Measurements from ENCODE around the gene PHAF1.

Gene PHAF1

GRCh38 chr16:67187175-67187890 is 77.6 kb downstream of the PHAF1 start:
- TF ChIP-seq CTCF (IDR thresholded peaks at IDR 0.05; ENCODE audit: poor library complexity, severe bottlenecking), result no peak
- DNase-seq (ENCODE audit: low spot score) (no peak), ATAC-seq (ENCODE audit: low read depth) (no peak)
- H3K36me3 ChIP-seq (ENCODE audit: low read depth), result no peaks in the 10 kb centered on the region
- no peaks in the 10 kb centered on the region for H3K9me3 ChIP-seq (ENCODE audit: severe bottlenecking)
- no peaks in the 10 kb centered on the region for H3K27me3 ChIP-seq (ENCODE audit: insufficient read depth, poor library complexity, severe bottlenecking)
- no peak overlapping the region for H3K4me3 ChIP-seq (ENCODE audit: severe bottlenecking)
- H3K4me1 ChIP-seq (ENCODE audit: insufficient read depth, poor library complexity, severe bottlenecking), result peaks cover 8% of the 10 kb centered on the region
- no peak overlapping the region for H3K27ac ChIP-seq (ENCODE audit: poor library complexity, severe bottlenecking)

- Histone ChIP-seq H3K4me1 (ENCODE audit: insufficient read depth, poor library complexity, severe bottlenecking) (peaks cover 7% of the 10 kb centered on the region), H3K27me3 (ENCODE audit: insufficient read depth, poor library complexity, severe bottlenecking) (no peaks in the 10 kb centered on the region), H3K4me3 (ENCODE audit: severe bottlenecking) (no peak overlapping the region), H3K9me3 (ENCODE audit: severe bottlenecking) (no peaks in the 10 kb centered on the region), H3K36me3 (ENCODE audit: low read depth) (peaks cover 7% of the 10 kb centered on the region), H3K27ac (ENCODE audit: poor library complexity, severe bottlenecking) (no peak overlapping the region)
- no peak for DNase-seq (ENCODE audit: low spot score)
- no peak for ATAC-seq (ENCODE audit: low read depth)
- TF ChIP-seq CTCF (IDR thresholded peaks at IDR 0.05; ENCODE audit: poor library complexity, severe bottlenecking), result no peak
These were observed 78.6 kb downstream of the PHAF1 start for GRCh38 chr16:67188323-67188722.

GRCh38 chr16:67188798-67189197 is 79.1 kb downstream of the PHAF1 start:
- DNase-seq (ENCODE audit: low spot score), result no peak
- H3K9me3 ChIP-seq (ENCODE audit: severe bottlenecking), result no peaks in the 10 kb centered on the region
- H3K27me3 ChIP-seq (ENCODE audit: insufficient read depth, poor library complexity, severe bottlenecking), result no peaks in the 10 kb centered on the region
- no peak for TF ChIP-seq CTCF (IDR thresholded peaks at IDR 0.05; ENCODE audit: poor library complexity, severe bottlenecking)
- no peak for ATAC-seq (ENCODE audit: low read depth)
- no peak overlapping the region for H3K4me3 ChIP-seq (ENCODE audit: severe bottlenecking)
- peaks cover 11% of the 10 kb centered on the region for H3K36me3 ChIP-seq (ENCODE audit: low read depth)
- H3K4me1 ChIP-seq (ENCODE audit: insufficient read depth, poor library complexity, severe bottlenecking), result peaks cover 8% of the 10 kb centered on the region
- H3K27ac ChIP-seq (ENCODE audit: poor library complexity, severe bottlenecking), result no peak overlapping the region

GRCh38 chr16:67190041-67190440 is 80.3 kb downstream of the PHAF1 start, which contains the start of gene EXOC3L1:
Gene EXOC3L1, minus strand, starts transcription at chr16:67190136. Its CDS starts 460 bp downstream, at chr16:67189676.
- Histone ChIP-seq H3K27ac (ENCODE audit: poor library complexity, severe bottlenecking) (no peak within 1 kb of the TSS), H3K4me3 (ENCODE audit: severe bottlenecking) (no peak within 1 kb of the TSS), H3K36me3 (ENCODE audit: low read depth) (peaks cover 24% of the 10 kb centered on the region), H3K4me1 (ENCODE audit: insufficient read depth, poor library complexity, severe bottlenecking) (peaks cover 8% of the 10 kb centered on the region), H3K9me3 (ENCODE audit: severe bottlenecking) (no peaks in the 10 kb centered on the region), H3K27me3 (ENCODE audit: insufficient read depth, poor library complexity, severe bottlenecking) (no peaks in the 10 kb centered on the region)
- ATAC-seq (ENCODE audit: low read depth), result no peak
- DNase-seq (ENCODE audit: low spot score), result no peak
- TF ChIP-seq CTCF (IDR thresholded peaks at IDR 0.05; ENCODE audit: poor library complexity, severe bottlenecking), result no peak
